Neural progenitor cell (in vitro differentiated cells): ENCODE results near the gene TRIM25. TPM values are rescaled to one million over a fixed set of nuclear protein-coding genes. Genes with fewer than 3 reads are reported as not detected.

Source experiments
- DNase-seq: peaks from one replicate; pipeline ENCODE4 v3.0.0-alpha.2; 2016; ENCODE audit warnings: low spot score
- H2AFZ ChIP-seq: fragments of 200-600 bp; sonication (generic); replicated peaks from 2 replicates; pipeline ENCODE4 v1.6.1; 2016; ENCODE audit warnings: antibody characterized with exemption
- H3F3A ChIP-seq: fragments of 200-600 bp; sonication (generic); 2 replicates; pipeline ENCODE4 v1.6.1; 2016; ENCODE audit warnings: antibody characterized with exemption, low read depth
- H3K27ac ChIP-seq: fragments of 200-600 bp; sonication (generic); 2 replicates; pipeline ENCODE4 v1.5.1; 2016; ENCODE audit warnings: mild to moderate bottlenecking
- H3K27me3 ChIP-seq: fragments of 200-600 bp; sonication (generic); 2 replicates; pipeline ENCODE4 v1.6.1; 2016; ENCODE audit warnings: mild to moderate bottlenecking, moderate library complexity
- H3K36me3 ChIP-seq: fragments of 200-600 bp; sonication (generic); 2 replicates; pipeline ENCODE4 v1.5.1; 2016
- H3K4me1 ChIP-seq: fragments of 200-600 bp; sonication (generic); 2 replicates; pipeline ENCODE4 v1.6.1; 2016; ENCODE audit warnings: mixed run types
- H3K4me2 ChIP-seq: fragments of 200-600 bp; sonication (generic); 2 replicates; pipeline ENCODE4 v1.6.1; 2016
- H3K4me3 ChIP-seq: fragments of 200-600 bp; sonication (generic); 2 replicates; pipeline ENCODE4 v1.5.1; 2016
- H3K79me2 ChIP-seq: fragments of 200-600 bp; sonication (generic); 2 replicates; pipeline ENCODE4 v1.6.1; 2016; ENCODE audit warnings: low read depth
- H3K9ac ChIP-seq: fragments of 200-600 bp; sonication (generic); 2 replicates; pipeline ENCODE4 v1.6.1; 2016
- H3K9me3 ChIP-seq: fragments of 200-600 bp; sonication (generic); 2 replicates; pipeline ENCODE4 v1.5.1; 2016; ENCODE audit warnings: low read depth
- H4K20me1 ChIP-seq: fragments of 200-600 bp; sonication (generic); 2 replicates; pipeline ENCODE4 v1.6.1; 2016; ENCODE audit warnings: low read depth
- H3K27ac Mint-ChIP-seq: 3 replicates; pipeline ENCODE4 v1.8.0; 2021; ENCODE audit warnings: mixed read lengths
- H3K27me3 Mint-ChIP-seq: 2 replicates; pipeline ENCODE4 v1.8.0; 2022; ENCODE audit warnings: low read depth, mild to moderate bottlenecking, inconsistent platforms, moderate library complexity, mixed read lengths; ENCODE audit not compliant: insufficient read depth
- H3K36me3 Mint-ChIP-seq: 3 replicates; pipeline ENCODE4 v1.8.0; 2021; ENCODE audit warnings: mixed read lengths
- H3K4me1 Mint-ChIP-seq: 3 replicates; pipeline ENCODE4 v1.8.0; 2021; ENCODE audit warnings: mixed read lengths
- H3K4me3 Mint-ChIP-seq: 3 replicates; pipeline ENCODE4 v1.8.0; 2021; ENCODE audit warnings: mild to moderate bottlenecking, moderate library complexity, mixed read lengths
- H3K9me3 Mint-ChIP-seq: 3 replicates; pipeline ENCODE4 v1.8.0; 2020; ENCODE audit warnings: mixed read lengths
- EZH2 ChIP-seq: fragments of 200-600 bp; sonication (generic); IDR thresholded peaks from 2 replicates; pipeline ENCODE4 v1.6.1; 2017; ENCODE audit warnings: antibody characterized with exemption, mild to moderate bottlenecking, moderate library complexity
- EZH2phosphoT487 ChIP-seq: fragments of 200-600 bp; sonication (generic); IDR thresholded peaks from 2 replicates; pipeline ENCODE4 v1.6.1; 2017; ENCODE audit warnings: antibody characterized with exemption
- total RNA-seq: library from RNA; depleted of rRNA; stranded (reverse); fragments of >200 nt; gene quantifications from 2 replicates; pipeline ENCODE4 v1.2.3, GENCODE V29; 2015; ENCODE audit warnings: low replicate concordance
- TF ChIP-seq, protein P1 (sequence below): fragments of 200-600 bp; sonication (generic); IDR thresholded peaks from 2 replicates; pipeline ENCODE4 v1.5.1; 2017; ENCODE audit warnings: antibody characterized with exemption, mild to moderate bottlenecking

Gene TRIM25
- total RNA-seq, 1 donor from 2014 or later: 7.6 TPM

- no peaks in the 10 kb centered on the region for H3K36me3 ChIP-seq
- H2AFZ ChIP-seq: no peak overlapping the region
- H3K4me3 Mint-ChIP-seq: no peak overlapping the region
- H3K9ac ChIP-seq: no peak overlapping the region
- no peak overlapping the region for H3K4me2 ChIP-seq
- no peak overlapping the region for H3K27ac Mint-ChIP-seq
- no peaks in the 10 kb centered on the region for H3K4me1 Mint-ChIP-seq
- no peaks in the 10 kb centered on the region for H3K27me3 ChIP-seq
- peaks cover 13% of the 10 kb centered on the region for H3K36me3 Mint-ChIP-seq
- H3K27me3 Mint-ChIP-seq: peaks cover 2% of the 10 kb centered on the region
- H3K4me1 ChIP-seq: no peaks in the 10 kb centered on the region
- no peaks in the 10 kb centered on the region for H3F3A ChIP-seq
- H3K79me2 ChIP-seq: no peaks in the 10 kb centered on the region
- H3K27ac ChIP-seq: no peak overlapping the region
- no peak overlapping the region for H3K4me3 ChIP-seq
- TF ChIP-seq, protein P1, sequence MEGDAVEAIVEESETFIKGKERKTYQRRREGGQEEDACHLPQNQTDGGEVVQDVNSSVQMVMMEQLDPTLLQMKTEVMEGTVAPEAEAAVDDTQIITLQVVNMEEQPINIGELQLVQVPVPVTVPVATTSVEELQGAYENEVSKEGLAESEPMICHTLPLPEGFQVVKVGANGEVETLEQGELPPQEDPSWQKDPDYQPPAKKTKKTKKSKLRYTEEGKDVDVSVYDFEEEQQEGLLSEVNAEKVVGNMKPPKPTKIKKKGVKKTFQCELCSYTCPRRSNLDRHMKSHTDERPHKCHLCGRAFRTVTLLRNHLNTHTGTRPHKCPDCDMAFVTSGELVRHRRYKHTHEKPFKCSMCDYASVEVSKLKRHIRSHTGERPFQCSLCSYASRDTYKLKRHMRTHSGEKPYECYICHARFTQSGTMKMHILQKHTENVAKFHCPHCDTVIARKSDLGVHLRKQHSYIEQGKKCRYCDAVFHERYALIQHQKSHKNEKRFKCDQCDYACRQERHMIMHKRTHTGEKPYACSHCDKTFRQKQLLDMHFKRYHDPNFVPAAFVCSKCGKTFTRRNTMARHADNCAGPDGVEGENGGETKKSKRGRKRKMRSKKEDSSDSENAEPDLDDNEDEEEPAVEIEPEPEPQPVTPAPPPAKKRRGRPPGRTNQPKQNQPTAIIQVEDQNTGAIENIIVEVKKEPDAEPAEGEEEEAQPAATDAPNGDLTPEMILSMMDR: no peak
- TF ChIP-seq EZH2phosphoT487 (no peak), EZH2 (no peak)
- no peak for DNase-seq
- H4K20me1 ChIP-seq: no peaks in the 10 kb centered on the region
- H3K9me3 ChIP-seq: no peaks in the 10 kb centered on the region
- H3K9me3 Mint-ChIP-seq: peaks cover 12% of the 10 kb centered on the region
These were observed 27.5 kb downstream of the TRIM25 start for GRCh38 chr17:56886288-56886731.

DNA sequence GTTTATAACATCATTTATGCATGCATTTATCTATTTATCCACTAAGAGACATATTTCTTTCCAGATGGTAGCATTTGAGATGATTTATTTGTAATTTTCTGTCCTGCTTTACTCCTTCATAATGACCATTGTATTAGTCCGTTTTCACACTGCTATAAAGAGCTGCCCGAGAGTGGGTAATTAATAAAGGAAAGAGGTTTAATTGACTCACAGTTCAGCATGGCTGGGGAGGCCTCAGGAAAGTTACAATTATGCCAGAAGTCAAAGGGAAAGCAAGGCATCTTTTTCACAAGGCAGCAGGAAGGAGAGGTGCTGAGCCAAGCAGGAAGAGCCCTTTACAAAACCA lies 28.6 kb downstream of the TRIM25 start:
- peaks cover 12% of the 10 kb centered on the region for H3K9me3 Mint-ChIP-seq
- no peak overlapping the region for H3K27ac ChIP-seq
- peaks cover 2% of the 10 kb centered on the region for H3K27me3 Mint-ChIP-seq

GRCh38 chr17:56884483-56885311 lies 29.2 kb downstream of the TRIM25 start:
- DNase-seq: no peak
- Mint-ChIP-seq H3K4me3 (no peak overlapping the region), H3K27me3 (peaks cover 2% of the 10 kb centered on the region), H3K27ac (no peak overlapping the region), H3K4me1 (no peaks in the 10 kb centered on the region), H3K9me3 (peaks cover 12% of the 10 kb centered on the region), H3K36me3 (peaks cover 9% of the 10 kb centered on the region)
- H3K4me3 ChIP-seq: no peak overlapping the region
- no peak overlapping the region for H3K27ac ChIP-seq
- no peaks in the 10 kb centered on the region for H3K36me3 ChIP-seq
- H4K20me1 ChIP-seq: no peaks in the 10 kb centered on the region
- no peaks in the 10 kb centered on the region for H3K9me3 ChIP-seq
- H3K79me2 ChIP-seq: no peaks in the 10 kb centered on the region
- TF ChIP-seq, protein P1: no peak
- no peak for TF ChIP-seq EZH2
- no peak for TF ChIP-seq EZH2phosphoT487
- H3K9ac ChIP-seq: no peak overlapping the region
- H3K4me2 ChIP-seq: no peak overlapping the region
- H3F3A ChIP-seq: no peaks in the 10 kb centered on the region
- H3K27me3 ChIP-seq: no peaks in the 10 kb centered on the region
- H3K4me1 ChIP-seq: no peaks in the 10 kb centered on the region
- no peak overlapping the region for H2AFZ ChIP-seq

More for the DNA sequence above, 28.6 kb downstream of the TRIM25 start:
- Histone ChIP-seq H3K9me3 (no peaks in the 10 kb centered on the region), H3K4me1 (no peaks in the 10 kb centered on the region), H3K4me3 (no peak overlapping the region), H3K36me3 (no peaks in the 10 kb centered on the region), H2AFZ (no peak overlapping the region), H3K4me2 (no peak overlapping the region), H3F3A (no peaks in the 10 kb centered on the region), H3K79me2 (no peaks in the 10 kb centered on the region), H3K9ac (no peak overlapping the region), H4K20me1 (no peaks in the 10 kb centered on the region), H3K27me3 (no peaks in the 10 kb centered on the region)
- Mint-ChIP-seq H3K4me1 (no peaks in the 10 kb centered on the region), H3K27ac (no peak overlapping the region), H3K36me3 (peaks cover 9% of the 10 kb centered on the region), H3K4me3 (no peak overlapping the region)
- TF ChIP-seq EZH2phosphoT487 (no peak), EZH2 (no peak)
- TF ChIP-seq, protein P1: no peak
- DNase-seq: no peak
